Measurements from ENCODE around the gene B3GAT1. TPM values are rescaled to one million over a fixed set of nuclear protein-coding genes. Genes with fewer than 3 reads are reported as not detected.

Gene B3GAT1
- total and polyA plus RNA-seq, 2 of the 13 experiments (the other 11 are each of a cell fraction or from before 2014, with no cell fraction given), result not detected

GRCh38 chr11:134460881-134461280, 48.8 kb upstream of the B3GAT1 start (continued):
- TF ChIP-seq ZBED4 (CRISPR knock-in tag; IDR thresholded peaks at IDR 0.05; ENCODE audit: borderline replicate concordance), result no peak
- TF ChIP-seq ELF4 (CRISPR knock-in tag; IDR thresholded peaks at IDR 0.05; ENCODE audit: borderline replicate concordance), result no peak
- no peak for TF ChIP-seq ZNF644 (CRISPR knock-in tag; IDR thresholded peaks at IDR 0.05; ENCODE audit: low read depth)
- TF ChIP-seq ZNF512B (CRISPR knock-in tag; IDR thresholded peaks at IDR 0.05; ENCODE audit: borderline replicate concordance), result no peak
- TF ChIP-seq FIP1L1 (IDR thresholded peaks at IDR 0.05; ENCODE audit: borderline replicate concordance, insufficient read depth, low read depth, low read length), result no peak
- TF ChIP-seq CTCF (CRISPR knock-in tag; IDR thresholded peaks at IDR 0.05), result no peak
